HEK293 (cell line): Measurements from ENCODE around the gene NEGR1.

Experiments
- MYNN ChIP-seq: fragments of 450-650 bp; formaldehyde crosslinking; IDR thresholded peaks from 2 replicates; pipeline ENCODE4 v1.5.1; 2016; ENCODE audit warnings: missing biosample characterization, missing genetic modification characterization, borderline replicate concordance
- PATZ1 ChIP-seq: fragments of 450-650 bp; formaldehyde crosslinking; IDR thresholded peaks from 2 replicates; pipeline ENCODE4 v1.5.1; 2016; ENCODE audit warnings: missing biosample characterization, missing genetic modification characterization

DNA sequence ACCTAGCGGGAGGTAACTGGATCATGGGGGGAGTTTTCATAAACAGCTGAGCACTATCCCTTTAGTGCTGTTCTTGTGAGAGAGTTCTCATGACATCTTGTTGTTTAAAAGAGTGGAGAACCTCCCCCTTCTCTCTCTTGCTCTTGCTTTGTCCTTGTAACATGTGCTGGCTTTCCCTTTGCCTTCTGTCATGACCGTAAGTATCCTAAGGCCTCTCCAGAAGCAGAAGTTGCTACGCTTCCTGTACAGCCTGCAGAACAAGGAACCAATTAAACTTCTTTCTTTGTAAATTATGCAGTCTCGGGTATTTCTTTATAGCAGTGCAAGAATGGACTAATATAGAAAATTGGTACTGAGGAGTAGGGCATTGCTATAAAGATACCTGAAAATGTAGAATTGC, 515.6 kb downstream of the NEGR1 start:
- TF ChIP-seq MYNN (tag by site-specific recombination) (no peak), PATZ1 (tag by site-specific recombination) (no peak)
